NCI-H2029 (cell line): ENCODE measurements around the gene LAPTM5.
A peak's percentile ranks its signal among the peaks of the same experiment; 100 is the strongest.

Source experiments
- DNase-seq: peaks from one replicate; lab custom pipeline; 2025; lab: John Stamatoyannopoulos, UW

LAPTM5 gene

GRCh38 chr1:30728832-30729638 lies 28.5 kb downstream of the LAPTM5 start:
- no peak for DNase-seq

- DNase-seq = no peak
Observed at GRCh38 chr1:30728340-30728739, 29.2 kb downstream of the LAPTM5 start.

GRCh38 chr1:30727824-30728223 lies 29.8 kb downstream of the LAPTM5 start:
- DNase-seq = no peak

GRCh38 chr1:30726773-30727684 lies 30.5 kb downstream of the LAPTM5 start:
- no peak for DNase-seq

GRCh38 chr1:30726236-30726635 lies 31.3 kb downstream of the LAPTM5 start:
- no peak for DNase-seq

- no peak for DNase-seq
Observed at GRCh38 chr1:30725450-30726095, 32.0 kb downstream of the LAPTM5 start.

GRCh38 chr1:30724655-30725421 lies 32.7 kb downstream of the LAPTM5 start:
- DNase-seq = no peak

GRCh38 chr1:30724175-30724574 lies 33.4 kb downstream of the LAPTM5 start:
- DNase-seq = no peak

GRCh38 chr1:30723331-30723755 lies 34.2 kb downstream of the LAPTM5 start, which contains the start of gene MATN1:
MATN1 (minus strand) TSS chr1:30723585; CDS start chr1:30723551, 34 bp downstream.
- no peak for DNase-seq

GRCh38 chr1:30721812-30722537 lies 35.6 kb downstream of the LAPTM5 start:
- DNase-seq = peak; percentile 53

- DNase-seq = no peak
Observed at GRCh38 chr1:30721341-30721793, 36.2 kb downstream of the LAPTM5 start.

GRCh38 chr1:30720271-30721223 lies 37.0 kb downstream of the LAPTM5 start:
- no peak for DNase-seq

GRCh38 chr1:30719406-30720270 lies 37.9 kb downstream of the LAPTM5 start:
- no peak for DNase-seq

GRCh38 chr1:30718636-30719405 lies 38.8 kb downstream of the LAPTM5 start:
- peak; percentile 97 for DNase-seq

GRCh38 chr1:30718091-30718635 lies 39.4 kb downstream of the LAPTM5 start:
- DNase-seq = peak; percentile 97

- no peak for DNase-seq
Observed at GRCh38 chr1:30716646-30717045, 40.9 kb downstream of the LAPTM5 start.

- no peak for DNase-seq
Observed at GRCh38 chr1:30715886-30716285, 41.7 kb downstream of the LAPTM5 start.
